GM12878 (cell line): Measurements from ENCODE around the gene RNF166. TPM values are rescaled to one million over a fixed set of nuclear protein-coding genes. Genes with fewer than 3 reads are reported as not detected.

Experiments used
- BCL3 ChIP-seq: IDR thresholded peaks from 2 replicates; pipeline ENCODE4 v1.6.1; 2011; ENCODE audit warnings: borderline replicate concordance, low read depth, mild to moderate bottlenecking, moderate library complexity, low read length; ENCODE audit not compliant: insufficient read depth, poor library complexity, severe bottlenecking
- CHD4 ChIP-seq: fragments of 200-600 bp; sonication (generic); IDR thresholded peaks from 2 replicates; pipeline ENCODE4 v1.6.1; 2016; ENCODE audit warnings: mild to moderate bottlenecking
- E2F8 ChIP-seq: fragments of 450-650 bp; IDR thresholded peaks from 2 replicates; pipeline ENCODE4 v1.6.1; 2018; ENCODE audit warnings: mild to moderate bottlenecking, low read depth, moderate library complexity; ENCODE audit not compliant: partially characterized antibody
- EGR1 ChIP-seq, 2 experiments: IDR thresholded peaks; 1 replicate in 1 of 2; 2 replicates in 1 of 2; pipeline ENCODE4 v1.6.1; 2011 to 2012; ENCODE audit warnings: low read depth in 2 of 2, low read length in 2 of 2, borderline replicate concordance in 1 of 2, mild to moderate bottlenecking in 1 of 2, moderate library complexity in 1 of 2
- FOXK2 ChIP-seq: fragments of 450-650 bp; IDR thresholded peaks from 2 replicates; pipeline ENCODE4 v1.6.1; 2017; ENCODE audit warnings: mild to moderate bottlenecking, moderate library complexity
- GATAD2B ChIP-seq: fragments of 450-650 bp; conservative IDR thresholded peaks from 2 replicates; pipeline ENCODE4 v1.6.1; 2017; ENCODE audit warnings: low read depth, mild to moderate bottlenecking, moderate library complexity
- IKZF1 ChIP-seq: fragments of 450-650 bp; conservative IDR thresholded peaks from 2 replicates; pipeline ENCODE4 v1.6.1; 2017; ENCODE audit warnings: antibody characterized with exemption, mild to moderate bottlenecking
- KLF5 ChIP-seq: fragments of 450-650 bp; IDR thresholded peaks from 2 replicates; pipeline ENCODE4 v1.6.1; 2014; ENCODE audit warnings: mild to moderate bottlenecking; ENCODE audit not compliant: partially characterized antibody
- NR2C1 ChIP-seq: fragments of 450-650 bp; IDR thresholded peaks from 2 replicates; pipeline ENCODE4 v1.6.1; 2017; ENCODE audit warnings: antibody characterized with exemption, mild to moderate bottlenecking, moderate library complexity
- POLR2A ChIP-seq: IDR thresholded peaks from 2 replicates; pipeline ENCODE4 v1.6.1; 2011; ENCODE audit warnings: low read depth, mild to moderate bottlenecking, low read length
- POLR2AphosphoS5 ChIP-seq: IDR thresholded peaks from 2 replicates; pipeline ENCODE4 v1.6.1; 2011; ENCODE audit warnings: mild to moderate bottlenecking, low read length, inconsistent platforms
- TAF1 ChIP-seq: IDR thresholded peaks from 2 replicates; pipeline ENCODE4 v1.6.1; 2011; ENCODE audit warnings: mild to moderate bottlenecking, low read depth, low read length, borderline replicate concordance
- TCF7 ChIP-seq: IDR thresholded peaks from 2 replicates; pipeline ENCODE4 v1.6.1; 2014; ENCODE audit warnings: antibody characterized with exemption, borderline replicate concordance
- USF2 ChIP-seq: IDR thresholded peaks from 2 replicates; pipeline ENCODE4 v1.6.1; 2011; ENCODE audit warnings: low read depth, low read length, improper control_type of control experiment, borderline replicate concordance
- YY1 ChIP-seq: IDR thresholded peaks from 2 replicates; pipeline ENCODE4 v1.6.1; 2011; ENCODE audit warnings: low read depth, mild to moderate bottlenecking, low read length
- ZNF592 ChIP-seq: fragments of 450-650 bp; IDR thresholded peaks from 2 replicates; pipeline ENCODE4 v1.6.1; 2017; ENCODE audit warnings: mild to moderate bottlenecking, moderate library complexity
- polyA plus RNA-seq, 11 experiments: library from polyadenylated mRNA; depleted of rRNA in 4 of 11; unstranded in 6 of 11; stranded (reverse) in 5 of 11; fragments of >200 nt; fragmentation: Nextera tagmentation in 4 of 11; fragmentation: Illumina TruSeq in 1 of 11; extraction: Ambion mirVana in 4 of 11; extraction: Trizol in 1 of 11; gene quantifications; 1 replicate in 1 of 11; 2 replicates in 10 of 11; pipeline versions ENCODE4 v1.2.1 to v1.2.3, GENCODE V29; 2011 to 2016; ENCODE audit warnings: inconsistent platforms in 2 of 11, missing spikeins in 2 of 11, low read depth in 1 of 11
- total RNA-seq, 4 experiments: library from RNA; depleted of rRNA in 3 of 4; stranded (reverse); fragments of >200 nt in 3 of 4; fragmentation: Illumina TruSeq in 1 of 4; extraction: Trizol in 1 of 4; gene quantifications; 2 replicates each; pipeline versions ENCODE4 v1.2.1 to v1.2.3, GENCODE V29; 2013 to 2021
- TF ChIP-seq, protein P1 (sequence below): fragments of 450-650 bp; IDR thresholded peaks from 2 replicates; pipeline ENCODE4 v1.6.1; 2018; ENCODE audit warnings: borderline replicate concordance, mild to moderate bottlenecking; ENCODE audit not compliant: partially characterized antibody

The RNF166 gene
- total and polyA plus RNA-seq, 10 of the 15 experiments (the other 5 are each of a cell fraction or from before 2014, with no cell fraction given): 0.48 to 32.8 (median 12.1) TPM

GRCh38 chr16:88703486-88704309, 2.5 kb downstream of the RNF166 start (continued):
- TF ChIP-seq EGR1 (IDR thresholded peaks at IDR 0.05; ENCODE audit: borderline replicate concordance in 1 of 2, low read depth in 2 of 2, low read length in 2 of 2) (peak in 1 of 2 experiments; percentile 86; a peak in 2 of 3 replicates), ZNF592 (no peak), TCF7 (no peak), NR2C1 (no peak), USF2 (no peak), BCL3 (no peak), E2F8 (no peak), TAF1 (no peak), CHD4 (no peak), GATAD2B (peak; percentile 55; the same call in 1 of the 2 replicates), FOXK2 (no peak), YY1 (no peak), IKZF1 (peak; percentile 64), KLF5 (peak; percentile 10), POLR2A (peak; percentile 34; the same call in 1 of the 2 replicates), POLR2AphosphoS5 (no peak)
- TF ChIP-seq, protein P1, sequence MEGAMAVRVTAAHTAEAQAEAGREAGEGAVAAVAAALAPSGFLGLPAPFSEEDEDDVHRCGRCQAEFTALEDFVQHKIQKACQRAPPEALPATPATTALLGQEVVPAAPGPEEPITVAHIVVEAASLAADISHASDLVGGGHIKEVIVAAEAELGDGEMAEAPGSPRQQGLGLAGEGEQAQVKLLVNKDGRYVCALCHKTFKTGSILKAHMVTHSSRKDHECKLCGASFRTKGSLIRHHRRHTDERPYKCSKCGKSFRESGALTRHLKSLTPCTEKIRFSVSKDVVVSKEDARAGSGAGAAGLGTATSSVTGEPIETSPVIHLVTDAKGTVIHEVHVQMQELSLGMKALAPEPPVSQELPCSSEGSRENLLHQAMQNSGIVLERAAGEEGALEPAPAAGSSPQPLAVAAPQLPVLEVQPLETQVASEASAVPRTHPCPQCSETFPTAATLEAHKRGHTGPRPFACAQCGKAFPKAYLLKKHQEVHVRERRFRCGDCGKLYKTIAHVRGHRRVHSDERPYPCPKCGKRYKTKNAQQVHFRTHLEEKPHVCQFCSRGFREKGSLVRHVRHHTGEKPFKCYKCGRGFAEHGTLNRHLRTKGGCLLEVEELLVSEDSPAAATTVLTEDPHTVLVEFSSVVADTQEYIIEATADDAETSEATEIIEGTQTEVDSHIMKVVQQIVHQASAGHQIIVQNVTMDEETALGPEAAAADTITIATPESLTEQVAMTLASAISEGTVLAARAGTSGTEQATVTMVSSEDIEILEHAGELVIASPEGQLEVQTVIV: no peak
